ENCODE measurements around the gene HOXC10. TPM values are rescaled to one million over a fixed set of nuclear protein-coding genes. Genes with fewer than 3 reads are reported as not detected.

The HOXC10 gene
- polyA plus RNA-seq, 3 donors: not detected

- WGBS (ENCODE audit: insufficient coverage): 32% methylated on average over 5 of the region's 19 CpGs
- H3K79me2 ChIP-seq (ENCODE audit: insufficient read depth, low read length): no peaks in the 10 kb centered on the region
- peaks cover 18 to 28% of the 10 kb centered on the region in 2 donors for H3K4me1 ChIP-seq (ENCODE audit: control insufficient read depth in 1 of 2, insufficient read depth in 2 of 2, low read length in 2 of 2)
These were observed 18.0 kb downstream of the HOXC10 start for GRCh38 chr12:54002915-54003389.

DNA sequence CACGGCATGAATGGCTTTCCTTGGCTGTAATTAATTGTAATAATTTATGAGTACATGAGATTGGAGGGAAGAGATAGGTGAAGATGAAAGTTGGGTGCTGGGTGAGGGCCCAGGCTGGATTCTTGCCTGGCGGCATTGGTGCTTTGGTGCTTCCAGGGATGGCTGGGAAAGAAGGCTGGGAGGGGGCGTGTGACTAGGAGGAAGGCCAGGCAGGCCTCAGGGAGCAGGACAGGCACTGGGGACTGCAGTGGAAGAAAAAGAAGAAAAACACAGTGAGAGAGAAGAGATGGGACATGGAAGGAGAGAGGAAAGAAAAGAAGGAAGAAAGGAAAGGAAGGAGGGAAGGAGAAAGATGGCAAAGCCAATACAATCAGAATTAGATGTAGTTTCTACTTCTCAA is 18.7 kb downstream of the HOXC10 start:
- Mint-ChIP-seq H3K9me3 (peaks cover 0 to 38% (median 18%) of the 10 kb centered on the region in 7 donors), H3K27ac (no peak overlapping the region), H3K27me3 (ENCODE audit: low read depth in 3 of 3) (peaks cover 98 to 100% (median 100%) of the 10 kb centered on the region in 3 donors), H3K4me1 (peaks cover 24% of the 10 kb centered on the region), H3K36me3 (peaks cover 2 to 15% of the 10 kb centered on the region in 2 donors), H3K4me3 (peak overlapping the region in 1 of 2 donors; percentile 77)
- Histone ChIP-seq H3K36me3 (replicated peaks in 1 of 2; ENCODE audit: control insufficient read depth in 1 of 2, insufficient read depth in 2 of 2, low read length in 2 of 2) (no peaks in the 10 kb centered on the region), H3K27ac (ENCODE audit: low read depth in 1 of 2, low read length in 2 of 2) (no peak overlapping the region), H3K9me3 (replicated peaks in 1 of 2; ENCODE audit: control insufficient read depth in 1 of 2, insufficient read depth in 1 of 2, low read length in 2 of 2) (peaks cover 5 to 67% of the 10 kb centered on the region in 2 donors), H2AFZ (ENCODE audit: insufficient read depth, low read depth, low read length, poor library complexity, severe bottlenecking) (no peak overlapping the region), H3K4me1 (ENCODE audit: control insufficient read depth in 1 of 2, insufficient read depth in 2 of 2, low read length in 2 of 2) (peaks cover 18 to 28% of the 10 kb centered on the region in 2 donors), H3K4me2 (replicated peaks; ENCODE audit: extremely low read depth, low read length, poor library complexity, severe bottlenecking) (no peak overlapping the region), H3K27me3 (ENCODE audit: control insufficient read depth in 2 of 2, insufficient read depth in 2 of 2, low read length in 2 of 2) (peaks cover 87 to 98% of the 10 kb centered on the region in 2 donors), H3K9ac (ENCODE audit: insufficient read depth, low read length, poor library complexity, severe bottlenecking) (no peak overlapping the region), H3K79me2 (ENCODE audit: insufficient read depth, low read length) (no peaks in the 10 kb centered on the region), H3K4me3 (replicated peaks in 1 of 3; ENCODE audit: low read depth in 2 of 3, low read length in 3 of 3) (no peak overlapping the region), H4K20me1 (ENCODE audit: insufficient read depth, low read length) (no peaks in the 10 kb centered on the region)
- DNase-seq: no peak
- 37% methylated on average over 3 of the region's 3 CpGs for WGBS (ENCODE audit: insufficient coverage)
- intact Hi-C loops (cut with micrococcal nuclease): no loop called here
- no peak for TF ChIP-seq CTCF (IDR thresholded peaks at IDR 0.05)

More at GRCh38 chr12:54002915-54003389, 18.0 kb downstream of the HOXC10 start:
- H3K27me3 Mint-ChIP-seq (ENCODE audit: low read depth in 3 of 3): peaks cover 98 to 100% (median 100%) of the 10 kb centered on the region in 3 donors
- TF ChIP-seq CTCF (IDR thresholded peaks at IDR 0.05): no peak
- peaks cover 3 to 20% of the 10 kb centered on the region in 2 donors for H3K36me3 Mint-ChIP-seq
- Histone ChIP-seq H4K20me1 (ENCODE audit: insufficient read depth, low read length) (no peaks in the 10 kb centered on the region), H3K9ac (ENCODE audit: insufficient read depth, low read length, poor library complexity, severe bottlenecking) (no peak overlapping the region), H2AFZ (ENCODE audit: insufficient read depth, low read depth, low read length, poor library complexity, severe bottlenecking) (no peak overlapping the region), H3K4me2 (replicated peaks; ENCODE audit: extremely low read depth, low read length, poor library complexity, severe bottlenecking) (no peak overlapping the region), H3K4me3 (replicated peaks in 1 of 3; ENCODE audit: low read depth in 2 of 3, low read length in 3 of 3) (no peak overlapping the region), H3K9me3 (replicated peaks in 1 of 2; ENCODE audit: control insufficient read depth in 1 of 2, insufficient read depth in 1 of 2, low read length in 2 of 2) (peaks cover 5 to 65% of the 10 kb centered on the region in 2 donors), H3K27me3 (ENCODE audit: control insufficient read depth in 2 of 2, insufficient read depth in 2 of 2, low read length in 2 of 2) (peaks cover 88 to 98% of the 10 kb centered on the region in 2 donors), H3K36me3 (replicated peaks in 1 of 2; ENCODE audit: control insufficient read depth in 1 of 2, insufficient read depth in 2 of 2, low read length in 2 of 2) (no peaks in the 10 kb centered on the region), H3K27ac (ENCODE audit: low read depth in 1 of 2, low read length in 2 of 2) (no peak overlapping the region)
- intact Hi-C loops (cut with micrococcal nuclease): no loop called here
- H3K9me3 Mint-ChIP-seq: peaks cover 0 to 40% (median 24%) of the 10 kb centered on the region in 7 donors
- H3K4me3 Mint-ChIP-seq: peak overlapping the region in 1 of 2 donors; percentile 84
- peaks cover 24% of the 10 kb centered on the region for H3K4me1 Mint-ChIP-seq
- peak overlapping the region in 1 of 7 donors; percentile 61 for H3K27ac Mint-ChIP-seq
- no peak for DNase-seq

All from CD14-positive monocyte (primary cell).